Trophoblast cell (in vitro differentiated cells and primary cell): ENCODE data around the gene CTNNA3.

Experiments used
- DNase-seq, 2 donors: peaks; one replicate each; pipeline ENCODE4 v3.0.0-alpha.2; 2016
- H2AFZ ChIP-seq: 2 replicates; pipeline ENCODE4 v1.6.1; 2013; ENCODE audit warnings: low read length, moderate library complexity, mild to moderate bottlenecking; ENCODE audit not compliant: insufficient read depth, poor library complexity
- H2AK5ac ChIP-seq: 2 replicates; pipeline ENCODE4 v1.6.1; 2013; ENCODE audit warnings: mild to moderate bottlenecking, low read length
- H2BK120ac ChIP-seq: 2 replicates; pipeline ENCODE4 v1.6.1; 2013; ENCODE audit warnings: low read length, mild to moderate bottlenecking, moderate library complexity; ENCODE audit not compliant: insufficient read depth, poor library complexity
- H2BK12ac ChIP-seq: 2 replicates; pipeline ENCODE4 v1.6.1; 2013; ENCODE audit warnings: mild to moderate bottlenecking, low read length, moderate library complexity
- H2BK5ac ChIP-seq: 2 replicates; pipeline ENCODE4 v1.6.1; 2013; ENCODE audit warnings: low read length, low read depth, moderate library complexity, mild to moderate bottlenecking; ENCODE audit not compliant: poor library complexity
- H3K14ac ChIP-seq: 2 replicates; pipeline ENCODE4 v1.6.1; 2013; ENCODE audit warnings: mild to moderate bottlenecking, low read length
- H3K18ac ChIP-seq: 2 replicates; pipeline ENCODE4 v1.6.1; 2013; ENCODE audit warnings: mild to moderate bottlenecking, low read length
- H3K23ac ChIP-seq: 2 replicates; pipeline ENCODE4 v1.6.1; 2013; ENCODE audit warnings: low read length
- H3K27ac ChIP-seq: 2 replicates; pipeline ENCODE4 v1.5.1; 2013; ENCODE audit warnings: low read depth, mild to moderate bottlenecking, inconsistent platforms, low read length, moderate library complexity
- H3K27me3 ChIP-seq: 2 replicates; pipeline ENCODE4 v1.6.1; 2013; ENCODE audit warnings: inconsistent platforms, mild to moderate bottlenecking, low read length, moderate library complexity; ENCODE audit not compliant: insufficient read depth
- H3K36me3 ChIP-seq, 2 experiments: 1 replicate in 1 of 2; 2 replicates in 1 of 2; pipeline ENCODE4 v1.6.1; 2013; ENCODE audit warnings: low read length in 2 of 2, mild to moderate bottlenecking in 2 of 2, moderate library complexity in 1 of 2; ENCODE audit not compliant: insufficient read depth in 2 of 2, control insufficient read depth in 1 of 2
- H3K4ac ChIP-seq: 2 replicates; pipeline ENCODE4 v1.6.1; 2013; ENCODE audit warnings: low read depth, mild to moderate bottlenecking, low read length, moderate library complexity
- H3K4me1 ChIP-seq, 2 experiments: 1 replicate in 1 of 2; 2 replicates in 1 of 2; pipeline ENCODE4 v1.6.1; 2013; ENCODE audit warnings: low read length in 2 of 2, mild to moderate bottlenecking in 2 of 2, moderate library complexity in 1 of 2; ENCODE audit not compliant: insufficient read depth in 2 of 2, control insufficient read depth in 1 of 2
- H3K4me2 ChIP-seq: 2 replicates; pipeline ENCODE4 v1.6.1; 2013; ENCODE audit warnings: inconsistent platforms, mild to moderate bottlenecking, low read length, moderate library complexity
- H3K4me3 ChIP-seq: 2 replicates; pipeline ENCODE4 v1.5.1; 2013; ENCODE audit warnings: mild to moderate bottlenecking, low read depth, low read length, inconsistent platforms
- H3K79me1 ChIP-seq: one replicate; pipeline ENCODE4 v1.6.1; 2013; ENCODE audit warnings: low read length
- H3K79me2 ChIP-seq: 2 replicates; pipeline ENCODE4 v1.6.1; 2013; ENCODE audit warnings: low read length, mild to moderate bottlenecking; ENCODE audit not compliant: control insufficient read depth, insufficient read depth, poor library complexity
- H3K9ac ChIP-seq: 2 replicates; pipeline ENCODE4 v1.6.1; 2013; ENCODE audit warnings: mild to moderate bottlenecking, low read length
- H3K9me3 ChIP-seq: 2 replicates; pipeline ENCODE4 v1.6.1; 2013; ENCODE audit warnings: low read depth, mild to moderate bottlenecking, control low read depth, inconsistent platforms, low read length; ENCODE audit not compliant: insufficient read depth
- H4K12ac ChIP-seq: 2 replicates; pipeline ENCODE4 v1.6.1; 2013; ENCODE audit warnings: low read depth, mild to moderate bottlenecking, low read length, moderate library complexity
- H4K8ac ChIP-seq: 2 replicates; pipeline ENCODE4 v1.6.1; 2013; ENCODE audit warnings: low read depth, mild to moderate bottlenecking, low read length, moderate library complexity
- H4K91ac ChIP-seq: one replicate; pipeline ENCODE4 v1.6.1; 2013; ENCODE audit warnings: low read depth, mild to moderate bottlenecking, low read length, moderate library complexity
- WGBS: extraction: QIAGEN DNeasy Blood & Tissue Kit; methylation state at CpG from one replicate; pipeline ENCODE4 v1.1.7; 2013; ENCODE audit warnings: missing lambda C conversion rate; ENCODE audit not compliant: insufficient read length, insufficient coverage; ENCODE audit errors: extremely low coverage; 5-methylcytosine and 5-hydroxymethylcytosine counted together

CTNNA3 gene

DNA sequence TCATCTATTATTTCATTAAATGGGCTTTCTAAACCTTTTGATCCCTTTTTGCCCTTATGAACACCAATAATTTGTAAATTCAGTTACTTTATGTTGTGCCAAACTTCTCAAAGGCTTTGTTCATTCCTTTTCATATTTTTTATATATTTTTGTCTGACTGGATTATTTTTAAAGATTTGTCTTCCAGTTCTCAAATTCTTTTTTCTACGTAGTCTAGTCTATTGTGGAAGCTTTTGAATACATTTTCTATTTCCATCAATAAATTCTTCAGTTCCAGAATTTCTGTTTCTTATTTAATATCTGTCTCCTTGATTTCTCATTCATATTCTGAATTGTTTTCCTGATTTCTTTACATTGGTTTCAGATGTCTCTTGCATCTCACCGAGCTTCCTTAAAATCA, 108.2 kb downstream of the CTNNA3 start:
- Histone ChIP-seq H2BK120ac (no peak overlapping the region), H4K12ac (no peak overlapping the region), H3K23ac (no peak overlapping the region), H2BK5ac (no peak overlapping the region), H2AFZ (no peak overlapping the region), H2BK12ac (no peak overlapping the region), H3K36me3 (peaks cover 5% of the 10 kb centered on the region in 2 experiments), H3K4me3 (no peak overlapping the region), H4K91ac (no peak overlapping the region), H3K79me2 (no peaks in the 10 kb centered on the region), H3K4me1 (no peaks in the 10 kb centered on the region), H3K9ac (no peak overlapping the region), H3K18ac (no peak overlapping the region), H3K79me1 (no peaks in the 10 kb centered on the region), H3K27ac (no peak overlapping the region), H4K8ac (no peak overlapping the region), H3K4me2 (no peak overlapping the region), H2AK5ac (no peak overlapping the region), H3K9me3 (peaks cover 10% of the 10 kb centered on the region), H3K4ac (no peak overlapping the region), H3K27me3 (no peaks in the 10 kb centered on the region), H3K14ac (no peak overlapping the region)
- no peak for DNase-seq
- no CpG with 5 or more reads among the region's 2 CpGs for WGBS

DNA sequence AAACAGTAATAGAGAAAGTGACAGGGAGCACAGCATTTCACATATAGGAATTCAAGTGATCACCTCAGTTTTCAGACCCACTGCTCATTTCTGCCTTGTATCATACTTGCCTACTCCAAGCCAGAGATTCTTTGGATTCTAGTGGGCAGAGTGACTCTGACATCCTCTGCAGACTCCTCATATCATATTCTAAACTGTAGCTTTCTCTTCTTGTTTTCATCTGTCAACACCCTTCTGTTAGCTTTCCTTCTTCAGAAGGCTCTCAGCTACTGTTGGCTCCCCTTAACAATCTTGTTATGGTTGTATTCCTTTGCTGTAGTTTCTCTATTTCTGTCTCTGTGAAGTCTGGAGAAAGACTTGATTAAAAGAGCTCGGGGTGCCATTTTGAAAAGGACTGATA, 120.5 kb downstream of the CTNNA3 start:
- Histone ChIP-seq H3K27me3 (no peaks in the 10 kb centered on the region), H2BK12ac (no peak overlapping the region), H2AK5ac (no peak overlapping the region), H3K36me3 (no peaks in the 10 kb centered on the region), H3K27ac (no peak overlapping the region), H3K4me2 (no peak overlapping the region), H3K9ac (no peak overlapping the region), H4K91ac (no peak overlapping the region), H3K79me1 (no peaks in the 10 kb centered on the region), H3K4me3 (no peak overlapping the region), H2AFZ (no peak overlapping the region), H2BK5ac (no peak overlapping the region), H3K4me1 (no peaks in the 10 kb centered on the region), H4K12ac (no peak overlapping the region), H3K18ac (no peak overlapping the region), H3K79me2 (no peaks in the 10 kb centered on the region), H3K14ac (no peak overlapping the region), H3K9me3 (no peaks in the 10 kb centered on the region), H3K4ac (no peak overlapping the region), H4K8ac (no peak overlapping the region), H2BK120ac (no peak overlapping the region), H3K23ac (no peak overlapping the region)
- no CpG with 5 or more reads among the region's 1 CpG for WGBS
- no peak for DNase-seq

DNA sequence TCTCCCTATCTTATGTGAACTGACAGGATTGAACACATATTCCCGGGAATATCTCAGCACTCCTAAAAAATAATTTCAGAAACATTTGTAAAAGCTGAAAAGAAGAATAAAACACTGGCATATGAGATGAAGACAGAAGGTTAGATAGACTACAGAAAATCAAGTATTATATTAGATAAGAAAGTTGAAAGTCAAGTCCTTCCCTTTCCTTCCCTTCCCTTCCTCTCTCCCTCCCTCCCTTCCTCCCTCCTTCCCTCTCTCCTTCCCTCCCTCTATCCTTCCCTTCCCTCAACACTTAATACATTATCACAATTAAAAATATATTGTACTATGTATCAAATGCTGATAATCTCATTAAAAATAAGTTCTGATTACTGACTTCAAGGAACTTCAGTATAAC, 122.5 kb downstream of the CTNNA3 start:
- Histone ChIP-seq H2BK12ac (no peak overlapping the region), H2AFZ (no peak overlapping the region), H3K4me3 (no peak overlapping the region), H4K8ac (no peak overlapping the region), H4K12ac (no peak overlapping the region), H3K4ac (no peak overlapping the region), H3K9ac (no peak overlapping the region), H3K79me2 (no peaks in the 10 kb centered on the region), H3K27ac (no peak overlapping the region), H3K14ac (no peak overlapping the region), H3K23ac (no peak overlapping the region), H3K36me3 (no peaks in the 10 kb centered on the region), H3K18ac (no peak overlapping the region), H3K4me2 (no peak overlapping the region), H3K79me1 (no peaks in the 10 kb centered on the region), H2AK5ac (no peak overlapping the region), H2BK120ac (no peak overlapping the region), H3K27me3 (no peaks in the 10 kb centered on the region), H3K9me3 (no peaks in the 10 kb centered on the region), H2BK5ac (no peak overlapping the region), H4K91ac (no peak overlapping the region), H3K4me1 (no peaks in the 10 kb centered on the region)
- no CpG with 5 or more reads among the region's 1 CpG for WGBS
- no peak for DNase-seq

DNA sequence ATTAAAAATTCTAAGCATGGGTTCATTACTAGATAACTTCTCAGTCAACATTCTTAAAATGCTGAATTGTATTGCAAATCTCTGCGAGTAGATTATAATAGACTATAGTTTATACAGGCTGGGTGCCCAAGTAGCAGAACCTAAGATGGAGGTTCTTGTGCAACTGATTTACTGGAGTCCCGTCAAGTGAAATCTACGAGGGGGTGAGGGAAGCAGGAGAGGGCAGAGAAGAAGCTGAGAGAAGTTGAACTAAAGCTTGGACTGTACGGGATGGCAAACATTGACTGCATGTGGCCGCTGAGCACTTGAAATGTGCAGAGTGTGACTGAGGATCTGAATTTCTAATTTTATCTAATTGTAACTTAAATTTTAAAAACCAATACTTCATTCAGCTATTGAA, 124.5 kb downstream of the CTNNA3 start:
- Histone ChIP-seq H4K91ac (no peak overlapping the region), H3K4ac (no peak overlapping the region), H3K23ac (no peak overlapping the region), H3K4me2 (no peak overlapping the region), H3K79me2 (no peaks in the 10 kb centered on the region), H2AFZ (no peak overlapping the region), H3K27ac (no peak overlapping the region), H3K36me3 (no peaks in the 10 kb centered on the region), H3K9me3 (no peaks in the 10 kb centered on the region), H3K4me3 (no peak overlapping the region), H3K27me3 (no peaks in the 10 kb centered on the region), H4K12ac (no peak overlapping the region), H2BK120ac (no peak overlapping the region), H3K79me1 (no peaks in the 10 kb centered on the region), H3K4me1 (no peaks in the 10 kb centered on the region), H4K8ac (no peak overlapping the region), H3K18ac (no peak overlapping the region), H3K14ac (no peak overlapping the region), H2AK5ac (no peak overlapping the region), H3K9ac (no peak overlapping the region), H2BK5ac (no peak overlapping the region), H2BK12ac (no peak overlapping the region)
- no peak for DNase-seq
- no CpG with 5 or more reads among the region's 5 CpGs for WGBS
